SH-SY5Y (cell line): ENCODE results near the gene CCDC61.

Experiments used
- GATA2 ChIP-seq: IDR thresholded peaks from 2 replicates; pipeline ENCODE4 v1.6.1; 2011; ENCODE audit warnings: mild to moderate bottlenecking, low read depth, low read length
- GATA3 ChIP-seq: IDR thresholded peaks from 2 replicates; pipeline ENCODE4 v1.6.1; 2011; ENCODE audit warnings: low read depth, mild to moderate bottlenecking, low read length, moderate library complexity

- no peak for TF ChIP-seq GATA2
- no peak for TF ChIP-seq GATA3
Observed at GRCh38 chr19:46040125-46040524, 44.9 kb downstream of the CCDC61 start.
